Ovary (tissue), 3 donors: ENCODE measurements around the gene RFX3.

Source experiments
- CTCF ChIP-seq, 3 donors: fragments of 450-650 bp in 2 of 3; fragments of 200-600 bp in 1 of 3; IDR thresholded peaks; one replicate each; pipeline versions ENCODE4 v1.5.1 to v1.8.0; 2016 to 2022; ENCODE audit warnings: antibody characterized with exemption in 3 of 3, mild to moderate bottlenecking in 1 of 3
- EP300 ChIP-seq: sonication (generic); formaldehyde crosslinking; IDR thresholded peaks from one replicate; pipeline ENCODE4 v1.6.1; 2017; ENCODE audit warnings: antibody characterized with exemption
- POLR2A ChIP-seq: fragments of 450-650 bp; IDR thresholded peaks from one replicate; pipeline ENCODE4 v1.6.1; 2017; ENCODE audit warnings: antibody characterized with exemption, mild to moderate bottlenecking, moderate library complexity
- donor health status: DM: no; HTN: no; CAD: no.

GRCh38 chr9:3471883-3472282 lies 53.9 kb downstream of the RFX3 start:
- TF ChIP-seq CTCF (IDR thresholded peaks at IDR 0.05) (no peak), EP300 (no peak), POLR2A (no peak)
